Transverse colon (tissue), 4 donors: ENCODE results near the gene CCDC178.

Source experiments
- CTCF ChIP-seq, 5 experiments: fragments of 200-600 bp in 3 of 5; fragments of 450-650 bp in 2 of 5; sonication (generic) in 3 of 5; IDR thresholded peaks; 1 replicate in 2 of 5; 2 replicates in 3 of 5; pipeline ENCODE4 v1.5.1; 2016 to 2017; ENCODE audit warnings: antibody characterized with exemption in 5 of 5, inconsistent platforms in 3 of 5, mild to moderate bottlenecking in 2 of 5, moderate library complexity in 1 of 5
- POLR2A ChIP-seq: fragments of 450-650 bp; IDR thresholded peaks from one replicate; pipeline ENCODE4 v1.6.1; 2016; ENCODE audit warnings: antibody characterized with exemption, mild to moderate bottlenecking, moderate library complexity
- POLR2AphosphoS5 ChIP-seq, 3 donors: sonication (generic); formaldehyde crosslinking; IDR thresholded peaks; one replicate each; pipeline ENCODE4 v1.6.1; 2016; ENCODE audit warnings: antibody characterized with exemption in 3 of 3

- TF ChIP-seq CTCF (IDR thresholded peaks at IDR 0.05) (no peak), POLR2A (no peak), POLR2AphosphoS5 (IDR thresholded peaks at IDR 0.05) (no peak)
Observed at GRCh38 chr18:33115917-33116316, 324.6 kb downstream of the CCDC178 start.
